Karpas-422 (cell line): ENCODE measurements around the gene MFSD2B. TPM values are rescaled to one million over a fixed set of nuclear protein-coding genes. Genes with fewer than 3 reads are reported as not detected.
A peak's percentile ranks its signal among the peaks of the same experiment; 100 is the strongest.

Source experiments
- DNase-seq: peaks from one replicate; pipeline ENCODE4 v3.0.0-alpha.2; 2015
- H2AFZ ChIP-seq: fragments of 200-600 bp; sonication (generic); 2 replicates; pipeline ENCODE4 v1.6.1; 2014; ENCODE audit warnings: antibody characterized with exemption, low read length, mixed read lengths
- H3K27ac ChIP-seq: fragments of 200-600 bp; sonication (generic); 2 replicates; pipeline ENCODE4 v1.5.1; 2014; ENCODE audit warnings: mild to moderate bottlenecking, low read length, moderate library complexity
- H3K27me3 ChIP-seq: fragments of 200-600 bp; sonication (generic); 2 replicates; pipeline ENCODE4 v1.6.1; 2014; ENCODE audit warnings: low read length, mixed read lengths
- H3K36me3 ChIP-seq: fragments of 200-600 bp; sonication (generic); 2 replicates; pipeline ENCODE4 v1.6.1; 2014; ENCODE audit warnings: low read length, mixed read lengths; ENCODE audit not compliant: insufficient read depth
- H3K4me1 ChIP-seq: fragments of 200-600 bp; sonication (generic); 2 replicates; pipeline ENCODE4 v1.6.1; 2014; ENCODE audit warnings: mild to moderate bottlenecking, low read length, mixed read lengths
- H3K4me2 ChIP-seq: fragments of 200-600 bp; sonication (generic); 2 replicates; pipeline ENCODE4 v1.6.1; 2014; ENCODE audit warnings: low read length, low read depth, mild to moderate bottlenecking; ENCODE audit not compliant: poor library complexity, severe bottlenecking
- H3K4me3 ChIP-seq: fragments of 200-600 bp; sonication (generic); 2 replicates; pipeline ENCODE4 v1.5.1; 2014; ENCODE audit warnings: mild to moderate bottlenecking, antibody characterized with exemption, low read length, mixed read lengths
- H3K79me2 ChIP-seq: fragments of 200-600 bp; sonication (generic); 2 replicates; pipeline ENCODE4 v1.6.1; 2014; ENCODE audit warnings: mild to moderate bottlenecking, low read length, mixed read lengths
- H3K9ac ChIP-seq: fragments of 200-600 bp; sonication (generic); 2 replicates; pipeline ENCODE4 v1.6.0; 2014; ENCODE audit warnings: low read length
- H3K9me2 ChIP-seq: fragments of 200-600 bp; sonication (generic), shearing (Covaris generic); replicated peaks from 2 replicates; pipeline ENCODE4 v1.6.0; 2014; ENCODE audit warnings: mild to moderate bottlenecking, low read length, moderate library complexity; ENCODE audit not compliant: insufficient read depth
- H3K9me3 ChIP-seq: fragments of 300-700, 200-600 bp; sonication (generic); 2 replicates; pipeline ENCODE4 v1.6.1; 2014; ENCODE audit warnings: low read length, mixed read lengths
- H4K20me1 ChIP-seq: fragments of 200-600 bp; sonication (generic); 2 replicates; pipeline ENCODE4 v1.6.1; 2014; ENCODE audit warnings: mild to moderate bottlenecking, antibody characterized with exemption, low read length, low read depth; ENCODE audit not compliant: insufficient read depth
- total RNA-seq: library from RNA; depleted of rRNA; stranded (reverse); fragments of >200 nt; shearing (Covaris generic); gene quantifications from 2 replicates; pipeline ENCODE4 v1.2.3, GENCODE V29; 2014; ENCODE audit warnings: low replicate concordance; rRNA removed

Gene MFSD2B
- total RNA-seq = not detected in 2 replicates

GRCh38 chr2:24009680-24010476, at the start of gene MFSD2B:
Gene MFSD2B (plus strand): TSS chr2:24010085. CDS start chr2:24010097, 12 bp downstream.
- Histone ChIP-seq H3K36me3 (no peaks in the 10 kb centered on the region), H3K27me3 (no peaks in the 10 kb centered on the region), H3K4me1 (no peaks in the 10 kb centered on the region), H2AFZ (no peak within 1 kb of the TSS), H3K9me3 (no peaks in the 10 kb centered on the region), H3K9me2 (no peaks in the 10 kb centered on the region), H3K4me3 (no peak within 1 kb of the TSS), H3K27ac (no peak within 1 kb of the TSS), H3K79me2 (no peaks in the 10 kb centered on the region), H4K20me1 (no peaks in the 10 kb centered on the region), H3K4me2 (no peak within 1 kb of the TSS), H3K9ac (no peak within 1 kb of the TSS)
- no peak for DNase-seq

GRCh38 chr2:23967846-23968245, 42.0 kb upstream of the MFSD2B start:
- no peak overlapping the region for H2AFZ ChIP-seq
- no peaks in the 10 kb centered on the region for H4K20me1 ChIP-seq
- peaks cover 44% of the 10 kb centered on the region for H3K79me2 ChIP-seq
- no peak for DNase-seq
- H3K27ac ChIP-seq = no peak overlapping the region
- H3K9me3 ChIP-seq = no peaks in the 10 kb centered on the region
- no peaks in the 10 kb centered on the region for H3K36me3 ChIP-seq
- no peak overlapping the region for H3K9ac ChIP-seq
- H3K27me3 ChIP-seq = no peaks in the 10 kb centered on the region
- H3K9me2 ChIP-seq = no peaks in the 10 kb centered on the region
- no peaks in the 10 kb centered on the region for H3K4me1 ChIP-seq
- H3K4me2 ChIP-seq = no peak overlapping the region
- no peak overlapping the region for H3K4me3 ChIP-seq

GRCh38 chr2:23976883-23977282, 33.0 kb upstream of the MFSD2B start:
- no peak overlapping the region for H3K4me3 ChIP-seq
- H3K27me3 ChIP-seq = no peaks in the 10 kb centered on the region
- no peak for DNase-seq
- H3K9me3 ChIP-seq = no peaks in the 10 kb centered on the region
- H3K27ac ChIP-seq = no peak overlapping the region
- no peak overlapping the region for H2AFZ ChIP-seq
- no peak overlapping the region for H3K9ac ChIP-seq
- peaks cover 14% of the 10 kb centered on the region; the same call in 1 of the 2 replicates for H3K36me3 ChIP-seq
- no peak overlapping the region for H3K4me2 ChIP-seq
- H3K4me1 ChIP-seq = no peaks in the 10 kb centered on the region
- no peaks in the 10 kb centered on the region for H3K9me2 ChIP-seq
- H3K79me2 ChIP-seq = no peaks in the 10 kb centered on the region
- no peaks in the 10 kb centered on the region for H4K20me1 ChIP-seq

GRCh38 chr2:23988371-23988770, 21.5 kb upstream of the MFSD2B start:
- Histone ChIP-seq H3K79me2 (no peaks in the 10 kb centered on the region), H3K9me3 (no peaks in the 10 kb centered on the region), H3K27me3 (no peaks in the 10 kb centered on the region), H3K4me2 (no peak overlapping the region), H3K9me2 (no peaks in the 10 kb centered on the region), H3K36me3 (peaks cover 4% of the 10 kb centered on the region; the same call in 1 of the 2 replicates), H3K9ac (no peak overlapping the region), H3K4me3 (no peak overlapping the region), H4K20me1 (no peaks in the 10 kb centered on the region), H3K4me1 (peaks cover 4% of the 10 kb centered on the region), H2AFZ (no peak overlapping the region), H3K27ac (no peak overlapping the region)
- peak; percentile 59 for DNase-seq

- Histone ChIP-seq H3K4me3 (no peak overlapping the region), H3K4me2 (no peak overlapping the region), H3K9me2 (no peaks in the 10 kb centered on the region), H3K27me3 (no peaks in the 10 kb centered on the region), H3K9me3 (no peaks in the 10 kb centered on the region), H3K27ac (no peak overlapping the region), H2AFZ (no peak overlapping the region), H3K9ac (no peak overlapping the region), H4K20me1 (no peaks in the 10 kb centered on the region), H3K4me1 (peaks cover 4% of the 10 kb centered on the region), H3K36me3 (no peaks in the 10 kb centered on the region; the same call in 1 of the 2 replicates), H3K79me2 (no peaks in the 10 kb centered on the region)
- no peak for DNase-seq
These were observed 17.0 kb upstream of the MFSD2B start for GRCh38 chr2:23992931-23993330.

GRCh38 chr2:23993736-23994269, 16.1 kb upstream of the MFSD2B start:
- Histone ChIP-seq H2AFZ (no peak overlapping the region), H3K9ac (no peak overlapping the region), H3K9me2 (no peaks in the 10 kb centered on the region), H4K20me1 (no peaks in the 10 kb centered on the region), H3K9me3 (no peaks in the 10 kb centered on the region), H3K27me3 (no peaks in the 10 kb centered on the region), H3K4me3 (no peak overlapping the region), H3K79me2 (no peaks in the 10 kb centered on the region), H3K4me2 (no peak overlapping the region), H3K27ac (no peak overlapping the region), H3K36me3 (no peaks in the 10 kb centered on the region; the same call in 1 of the 2 replicates), H3K4me1 (no peaks in the 10 kb centered on the region)
- DNase-seq = no peak

- Histone ChIP-seq H3K27ac (no peak overlapping the region), H3K79me2 (no peaks in the 10 kb centered on the region), H3K36me3 (no peaks in the 10 kb centered on the region; the same call in 1 of the 2 replicates), H3K4me3 (no peak overlapping the region), H3K4me1 (no peaks in the 10 kb centered on the region), H3K9me2 (no peaks in the 10 kb centered on the region), H2AFZ (no peak overlapping the region), H4K20me1 (no peaks in the 10 kb centered on the region), H3K4me2 (no peak overlapping the region), H3K9me3 (no peaks in the 10 kb centered on the region), H3K9ac (no peak overlapping the region), H3K27me3 (no peaks in the 10 kb centered on the region)
- no peak for DNase-seq
These were observed 15.3 kb upstream of the MFSD2B start for GRCh38 chr2:23994567-23994966.

- no peaks in the 10 kb centered on the region for H3K27me3 ChIP-seq
- H3K4me1 ChIP-seq = no peaks in the 10 kb centered on the region
- no peaks in the 10 kb centered on the region for H4K20me1 ChIP-seq
- H3K9me3 ChIP-seq = no peaks in the 10 kb centered on the region
- no peak overlapping the region for H3K27ac ChIP-seq
- H3K9me2 ChIP-seq = no peaks in the 10 kb centered on the region
- DNase-seq = no peak
- no peak overlapping the region for H3K4me3 ChIP-seq
- no peak overlapping the region for H3K4me2 ChIP-seq
- H3K36me3 ChIP-seq = no peaks in the 10 kb centered on the region
- H3K79me2 ChIP-seq = no peaks in the 10 kb centered on the region
- no peak overlapping the region for H2AFZ ChIP-seq
- no peak overlapping the region for H3K9ac ChIP-seq
These were observed 2.2 kb upstream of the MFSD2B start for GRCh38 chr2:24007693-24008092.
